NCI-H524 treated with DMSO at 0.1 percent for 48 hours (cell line): ENCODE measurements around the gene DLGAP3.
"Not testable (repeated sequence)": the region's sequence is repeated elsewhere in the genome, so short reads cannot be mapped to it uniquely, and the experiment has no call there.

Experiments
- DNase-seq: peaks from one replicate; lab custom pipeline; 2025; lab: John Stamatoyannopoulos, UW

Gene DLGAP3, protein sequence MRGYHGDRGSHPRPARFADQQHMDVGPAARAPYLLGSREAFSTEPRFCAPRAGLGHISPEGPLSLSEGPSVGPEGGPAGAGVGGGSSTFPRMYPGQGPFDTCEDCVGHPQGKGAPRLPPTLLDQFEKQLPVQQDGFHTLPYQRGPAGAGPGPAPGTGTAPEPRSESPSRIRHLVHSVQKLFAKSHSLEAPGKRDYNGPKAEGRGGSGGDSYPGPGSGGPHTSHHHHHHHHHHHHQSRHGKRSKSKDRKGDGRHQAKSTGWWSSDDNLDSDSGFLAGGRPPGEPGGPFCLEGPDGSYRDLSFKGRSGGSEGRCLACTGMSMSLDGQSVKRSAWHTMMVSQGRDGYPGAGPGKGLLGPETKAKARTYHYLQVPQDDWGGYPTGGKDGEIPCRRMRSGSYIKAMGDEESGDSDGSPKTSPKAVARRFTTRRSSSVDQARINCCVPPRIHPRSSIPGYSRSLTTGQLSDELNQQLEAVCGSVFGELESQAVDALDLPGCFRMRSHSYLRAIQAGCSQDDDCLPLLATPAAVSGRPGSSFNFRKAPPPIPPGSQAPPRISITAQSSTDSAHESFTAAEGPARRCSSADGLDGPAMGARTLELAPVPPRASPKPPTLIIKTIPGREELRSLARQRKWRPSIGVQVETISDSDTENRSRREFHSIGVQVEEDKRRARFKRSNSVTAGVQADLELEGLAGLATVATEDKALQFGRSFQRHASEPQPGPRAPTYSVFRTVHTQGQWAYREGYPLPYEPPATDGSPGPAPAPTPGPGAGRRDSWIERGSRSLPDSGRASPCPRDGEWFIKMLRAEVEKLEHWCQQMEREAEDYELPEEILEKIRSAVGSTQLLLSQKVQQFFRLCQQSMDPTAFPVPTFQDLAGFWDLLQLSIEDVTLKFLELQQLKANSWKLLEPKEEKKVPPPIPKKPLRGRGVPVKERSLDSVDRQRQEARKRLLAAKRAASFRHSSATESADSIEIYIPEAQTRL

DNA sequence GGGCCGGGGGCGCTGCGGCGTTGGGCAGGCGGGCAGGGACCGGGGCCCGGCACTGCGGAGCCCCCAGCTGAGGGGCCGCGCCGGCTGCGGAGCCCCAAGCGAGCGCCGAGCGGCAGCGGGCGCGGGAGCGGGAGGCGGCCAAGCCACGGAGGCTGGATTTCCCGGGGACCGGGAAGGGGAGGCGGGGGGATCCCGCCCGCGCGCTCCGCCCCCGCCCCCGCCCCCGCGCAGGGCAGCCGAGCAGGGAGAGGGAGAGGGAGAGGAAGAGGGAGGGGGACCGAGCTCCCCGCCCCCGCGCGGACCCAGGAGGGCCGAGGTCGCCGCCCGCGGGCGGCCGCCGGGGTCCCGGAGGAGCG is at the start of gene DLGAP3:
Gene DLGAP3 (minus strand): TSS at position 154 of the 356 bp plus-strand sequence. CDS start 24,267 bp downstream, outside the sequence.
- DNase-seq = no peak

DNA sequence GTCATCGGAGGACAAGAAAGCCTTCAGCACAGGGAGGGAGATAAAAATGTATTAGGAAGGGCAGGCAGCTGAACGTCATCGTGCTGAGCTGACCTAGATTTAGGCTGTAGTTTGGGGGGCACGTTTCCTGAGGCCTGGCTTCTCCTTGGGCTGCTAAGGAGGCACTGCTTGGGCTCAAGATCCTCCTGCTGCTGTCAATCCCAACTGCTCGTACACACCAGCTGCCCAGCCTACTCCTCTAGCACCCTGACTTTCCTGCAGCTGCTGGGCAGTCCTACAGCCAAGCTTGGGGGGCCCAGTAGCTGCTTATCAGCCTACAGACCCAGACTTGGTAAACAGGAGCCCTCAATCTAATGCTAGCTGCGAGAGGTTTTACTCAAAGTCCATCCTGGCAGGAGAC is 49.5 kb upstream of the DLGAP3 start:
- DNase-seq = no peak

GRCh38 chr1:34977858-34978257 is 48.4 kb upstream of the DLGAP3 start:
- no peak for DNase-seq

DNA sequence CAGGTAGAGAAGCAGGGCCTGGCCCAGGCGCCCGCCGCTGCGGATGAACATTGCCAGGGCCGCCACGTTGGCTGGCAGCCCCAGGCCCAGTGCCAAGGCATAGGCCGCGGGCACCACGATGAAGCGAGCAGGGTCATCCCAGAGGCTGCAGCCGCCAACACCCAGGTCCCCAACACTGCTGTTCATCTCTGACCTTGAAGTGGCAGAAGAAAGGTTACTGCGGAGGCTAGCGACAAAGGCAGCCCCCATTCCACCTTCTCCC is 47.7 kb upstream of the DLGAP3 start:
- DNase-seq = no peak

DNA sequence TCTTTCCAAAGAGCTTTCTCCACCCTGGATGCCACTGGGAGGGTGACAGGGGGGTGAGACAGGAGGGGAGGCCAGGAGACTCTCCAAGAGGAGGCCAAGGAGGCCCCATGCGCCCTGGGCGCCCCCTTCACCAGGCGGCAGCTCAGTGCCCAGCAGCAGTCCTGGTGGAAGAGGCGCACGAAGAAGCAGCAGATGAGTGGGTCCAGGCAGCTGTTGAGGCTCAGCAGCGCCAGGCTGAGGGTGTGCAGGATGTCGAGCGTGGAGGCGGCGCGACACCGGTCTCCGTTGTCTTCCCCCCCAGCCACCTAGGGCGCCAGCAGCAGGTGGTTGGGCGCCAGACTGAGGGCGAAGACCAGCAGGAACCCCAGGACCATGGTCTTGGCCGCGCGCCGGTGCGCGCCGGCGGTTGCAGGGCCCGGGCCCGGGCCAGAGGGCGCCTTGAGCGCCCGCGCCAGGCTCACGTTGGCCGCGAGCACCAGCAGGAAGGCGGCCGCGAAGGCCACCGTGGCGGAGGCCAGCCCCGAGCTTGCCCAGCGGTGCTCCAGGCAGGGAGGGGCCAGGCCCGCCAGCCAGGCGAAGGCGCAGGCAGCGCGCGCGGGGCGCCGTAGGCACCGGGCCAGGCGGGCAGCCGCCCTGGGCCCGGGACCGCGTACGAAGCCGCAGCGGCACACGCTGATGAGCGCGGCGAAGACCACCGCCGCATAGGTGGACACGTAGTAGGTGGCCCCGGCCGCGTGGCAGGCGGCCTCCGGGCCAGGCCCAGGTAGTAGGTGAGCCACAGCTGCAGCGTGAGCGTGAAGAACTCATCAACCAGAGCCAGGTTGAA is 47.1 kb upstream of the DLGAP3 start:
- DNase-seq = no peak

- DNase-seq = no peak
These were observed 46.3 kb upstream of the DLGAP3 start for GRCh38 chr1:34975771-34976170.

- DNase-seq = no peak
These were observed 45.9 kb upstream of the DLGAP3 start for GRCh38 chr1:34975338-34975737.

DNA sequence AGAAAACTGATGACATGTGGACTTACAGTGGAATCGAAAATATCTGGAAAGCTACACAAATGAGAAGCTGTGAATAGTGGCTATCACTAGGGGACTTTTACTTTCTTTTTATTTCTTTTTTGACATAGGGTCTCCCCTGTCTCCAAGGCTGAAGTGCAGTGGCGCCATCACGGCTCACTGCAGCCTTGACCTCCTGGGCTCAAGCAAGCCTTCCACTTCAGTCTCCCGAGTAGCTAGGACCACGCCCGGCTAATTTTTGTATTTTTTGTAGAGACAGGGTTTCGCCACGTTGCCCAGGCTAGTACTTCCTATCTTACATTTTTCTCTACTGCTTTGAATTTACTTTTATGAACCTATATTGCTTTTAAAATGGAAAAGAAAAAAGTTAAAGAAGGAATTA is 45.2 kb upstream of the DLGAP3 start:
- no peak for DNase-seq

- DNase-seq = no peak
These were observed 43.9 kb upstream of the DLGAP3 start for GRCh38 chr1:34973326-34973725.

DNA sequence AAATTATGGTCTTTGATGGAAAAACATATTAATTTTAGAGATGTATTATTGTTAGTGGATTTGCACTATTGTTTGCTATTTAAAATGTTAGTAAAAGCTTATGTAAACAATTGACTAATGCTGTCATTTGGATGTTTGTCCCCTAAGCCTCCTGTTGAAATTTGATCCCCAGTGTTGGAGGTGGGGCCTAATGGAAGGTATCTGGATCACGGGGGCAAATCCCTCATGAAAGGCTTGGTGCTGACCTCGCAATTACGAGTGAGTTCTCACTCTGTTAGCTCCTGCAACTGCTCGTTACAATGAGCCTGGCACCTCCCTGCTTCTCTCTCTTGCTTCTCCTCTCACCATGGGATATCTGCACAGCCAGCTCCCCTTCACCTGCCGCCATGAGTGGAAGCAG is 41.4 kb upstream of the DLGAP3 start:
- DNase-seq = no peak

DNA sequence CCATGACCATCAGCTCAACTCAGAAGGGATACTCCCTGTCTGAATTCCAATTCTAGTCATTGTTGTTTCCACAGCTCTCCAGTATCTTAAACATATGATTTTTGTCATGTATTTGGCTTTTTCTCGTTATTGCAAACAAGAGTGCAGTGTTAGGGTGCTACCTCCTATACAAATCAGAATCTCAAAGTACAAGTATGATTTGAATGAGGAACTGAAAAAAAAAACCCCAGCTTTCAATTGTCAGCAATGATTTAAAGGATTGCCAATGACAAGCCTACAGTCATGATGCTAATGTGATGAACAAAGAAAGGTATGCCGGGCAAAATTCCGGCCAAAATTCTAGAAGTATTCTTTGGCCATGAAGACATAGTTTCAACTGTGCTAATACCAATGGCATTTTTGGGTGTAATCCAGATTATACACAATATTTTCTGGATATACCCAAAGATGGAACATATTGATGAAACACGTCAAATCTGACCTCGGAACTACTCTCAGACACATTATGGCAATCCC is 40.8 kb upstream of the DLGAP3 start:
- DNase-seq = no peak

DNA sequence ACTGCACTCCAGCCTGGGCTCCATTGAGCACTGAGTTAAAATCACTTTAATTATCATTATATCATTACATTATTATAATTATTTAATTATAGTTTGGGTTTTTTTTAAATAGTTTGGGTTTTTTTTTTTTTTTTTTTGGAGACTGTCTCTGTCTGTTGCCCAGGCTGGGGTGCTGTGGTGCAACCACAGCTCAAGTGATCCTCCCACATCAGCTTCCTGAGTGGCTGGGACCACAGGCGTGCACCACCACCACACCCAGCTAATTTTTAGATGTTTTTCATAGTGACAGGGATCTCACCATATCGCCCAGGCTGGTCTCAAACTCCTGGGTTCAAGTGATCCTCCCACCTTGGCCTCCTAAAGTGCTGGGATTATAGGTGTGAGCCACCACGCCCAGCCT is 38.8 kb upstream of the DLGAP3 start:
- DNase-seq = not testable (repeated sequence)

- DNase-seq = not testable (repeated sequence)
These were observed 38.2 kb upstream of the DLGAP3 start for GRCh38 chr1:34967672-34968071.

- no peak for DNase-seq
These were observed 36.1 kb upstream of the DLGAP3 start for GRCh38 chr1:34965597-34965996.

DNA sequence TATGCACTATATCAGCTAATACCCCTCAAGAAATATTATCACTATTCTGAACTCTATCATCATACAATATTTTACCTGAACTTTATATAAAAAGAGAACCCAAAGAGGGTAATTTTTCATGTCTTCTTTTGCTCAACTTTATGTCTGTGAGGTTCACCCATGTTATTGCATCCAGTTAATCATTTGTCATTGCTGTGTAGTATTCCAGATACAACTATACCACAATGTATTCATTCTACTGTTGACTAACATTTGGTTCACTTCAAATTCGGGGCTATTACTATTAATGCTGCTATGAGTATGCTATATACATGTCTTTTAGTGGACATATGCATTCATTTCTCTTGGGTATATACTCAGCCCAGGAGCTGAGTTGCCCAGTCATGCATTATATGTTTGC is 21.0 kb upstream of the DLGAP3 start:
- no peak for DNase-seq

DNA sequence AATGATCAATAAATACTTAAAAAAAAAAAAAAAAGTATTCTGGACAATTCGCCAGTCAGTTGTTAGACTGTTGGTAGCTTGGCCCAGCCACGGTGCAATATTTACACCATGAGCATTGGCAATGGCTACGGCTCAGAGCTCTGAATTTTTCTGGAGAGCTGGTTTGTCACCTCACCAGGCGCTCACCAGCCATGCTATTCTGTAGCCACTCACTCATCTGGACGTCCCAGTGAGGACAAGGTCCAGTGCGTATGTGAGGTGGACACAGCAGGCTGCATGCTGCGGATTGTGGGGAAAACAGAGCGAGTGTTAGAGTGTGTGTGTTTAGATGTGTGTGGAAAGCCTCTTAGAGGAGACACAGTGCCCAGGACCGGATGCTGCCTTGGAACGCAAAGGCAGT is 19.3 kb upstream of the DLGAP3 start:
- not testable (repeated sequence) for DNase-seq

DNA sequence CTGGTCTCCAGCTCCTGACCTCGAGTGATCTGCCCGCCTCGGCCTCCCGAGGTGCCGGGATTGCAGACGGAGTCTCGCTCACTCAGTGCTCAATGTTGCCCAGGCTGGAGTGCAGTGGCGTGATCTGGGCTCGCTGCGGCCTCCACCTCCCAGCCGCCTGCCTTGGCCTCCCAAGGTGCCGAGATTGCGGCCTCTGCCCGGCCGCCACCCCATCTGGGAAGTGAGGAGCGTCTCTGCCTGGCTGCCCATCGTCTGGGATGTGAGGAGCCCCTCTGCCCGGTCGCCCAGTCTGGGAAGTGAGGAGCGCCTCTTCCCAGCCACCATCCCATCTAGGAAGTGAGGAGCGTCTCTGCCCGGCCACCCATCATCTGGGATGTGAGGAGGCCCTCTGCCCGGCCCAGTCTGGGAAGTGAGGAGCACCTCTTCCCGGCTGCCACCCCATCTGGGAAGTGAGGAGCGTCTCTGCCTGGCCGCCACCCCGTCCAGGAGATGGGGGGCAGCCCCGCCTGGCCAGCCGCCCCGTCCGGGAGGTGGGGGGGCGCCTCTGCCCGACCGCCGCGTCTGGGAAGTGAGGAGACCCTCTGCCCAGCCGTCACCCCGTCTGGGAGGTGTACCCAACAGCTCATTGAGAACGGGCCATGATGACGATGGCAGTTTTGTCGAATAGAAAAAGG is 18.3 kb upstream of the DLGAP3 start:
- not testable (repeated sequence) for DNase-seq

- no peak for DNase-seq
These were observed 16.8 kb upstream of the DLGAP3 start for GRCh38 chr1:34946211-34946610.

DNA sequence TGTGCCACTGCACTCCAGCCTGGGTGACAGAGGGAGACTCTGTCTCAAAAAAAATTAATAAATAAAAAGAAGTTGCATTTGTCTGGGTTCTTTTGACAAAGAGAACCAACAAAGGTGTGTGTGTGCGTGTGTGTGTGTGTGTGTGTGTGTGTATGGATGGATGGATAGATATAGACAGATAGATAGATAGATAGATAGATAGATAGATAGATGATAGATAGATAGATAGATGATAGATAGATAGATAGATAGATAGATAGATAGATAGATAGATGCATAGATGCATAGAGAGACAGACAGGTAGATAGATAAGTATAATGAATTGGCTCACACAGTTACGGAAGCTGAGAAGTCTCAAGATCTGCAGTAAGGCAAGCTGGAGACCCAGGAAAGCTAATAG is 12.3 kb upstream of the DLGAP3 start:
- DNase-seq = not testable (repeated sequence)

DNA sequence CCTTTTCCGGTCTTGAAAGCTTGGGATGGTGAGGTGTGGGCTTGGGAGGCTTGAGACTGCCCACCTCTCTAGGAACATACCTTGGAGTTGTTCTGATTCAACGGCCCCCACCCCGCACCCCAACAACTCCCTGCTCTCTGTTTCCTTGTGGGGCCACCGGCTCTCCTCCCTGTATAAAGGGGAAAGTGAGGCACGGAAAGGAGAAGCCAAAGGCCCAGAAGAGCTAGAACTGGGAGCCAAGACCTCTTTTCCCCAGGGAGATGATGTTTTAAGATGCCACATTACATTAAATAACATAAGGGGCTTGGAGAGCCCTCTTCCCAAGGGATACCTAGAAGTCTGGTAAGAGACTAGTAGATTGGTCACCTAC is 1.2 kb upstream of the DLGAP3 start:
- no peak for DNase-seq

GRCh38 chr1:34929853-34930701 is 627 bp upstream of the DLGAP3 start:
- no peak for DNase-seq
